Psoas muscle (tissue), 8 donors: ENCODE results near the gene HM13. TPM values are rescaled to one million over a fixed set of nuclear protein-coding genes. Genes with fewer than 3 reads are reported as not detected.

Experiments
- ATAC-seq, 4 donors: fragments of 200-7000 bp; cut with Tn5 transposase; one replicate each; pipeline ENCODE4 v1.9.1; 2020; ENCODE audit warnings: moderate library complexity in 3 of 4, mild to moderate bottlenecking in 2 of 4
- DNase-seq, 2 donors: peaks; one replicate each; pipeline ENCODE4 v3.0.0-alpha.2; 2020
- H3K27ac ChIP-seq: fragments of 200-600 bp; one replicate; pipeline ENCODE4 v1.8.0; 2022
- H3K27me3 ChIP-seq, 3 donors: fragments of 200-600 bp in 1 of 3; one replicate each; pipeline versions ENCODE4 v1.6.1 to v1.8.0; 2013 to 2022; ENCODE audit warnings: low read length in 2 of 3, mild to moderate bottlenecking in 2 of 3, moderate library complexity in 1 of 3; ENCODE audit not compliant: insufficient read depth in 3 of 3
- H3K36me3 ChIP-seq, 2 donors: fragments of 200-600 bp in 1 of 2; one replicate each; pipeline versions ENCODE4 v1.6.1 to v1.8.0; 2013 to 2022; ENCODE audit warnings: low read depth in 1 of 2, mild to moderate bottlenecking in 1 of 2, moderate library complexity in 1 of 2; ENCODE audit not compliant: insufficient read depth in 1 of 2
- H3K4me1 ChIP-seq: fragments of 200-600 bp; one replicate; pipeline ENCODE4 v1.8.0; 2022
- H3K4me3 ChIP-seq: fragments of 200-600 bp; one replicate; pipeline ENCODE4 v1.8.0; 2022; ENCODE audit warnings: mild to moderate bottlenecking
- H3K9me3 ChIP-seq: fragments of 200-600 bp; one replicate; pipeline ENCODE4 v1.8.0; 2022
- WGBS, 3 donors: extraction: QIAGEN DNeasy Blood & Tissue Kit; methylation state at CpG; one replicate each; pipeline versions ENCODE4 v1.1.6 to v1.1.7; 2013; 5-methylcytosine and 5-hydroxymethylcytosine counted together
- intact Hi-C, 2 donors: fragments of 100-400 bp; cut with DNase I; formaldehyde crosslinking; loops; one replicate each; pipeline versions ENCODE4 v1.11.0 to v1.14.2; 2022
- polyA plus RNA-seq, 3 donors: library from polyadenylated mRNA; stranded (reverse); fragments of 200-250 nt; gene quantifications; one replicate each; pipeline ENCODE4 v1.2.3, GENCODE V29; 2013
- total RNA-seq, 4 donors: library from RNA; stranded (reverse); fragmentation: NEBNext Ultra II Directional in 2 of 4; extraction: Animal tissue kit (Norgen Biotek cat#: 25700) in 2 of 4; gene quantifications; one replicate each; pipeline versions ENCODE4 v1.2.1 to v1.2.4, GENCODE V29; 2021 to 2023
- TF ChIP-seq, protein P1 (sequence below): fragments of 200-600 bp; IDR thresholded peaks from one replicate; pipeline ENCODE4 v1.8.0; 2022; ENCODE audit warnings: antibody characterized with exemption
- donor health status: healthy with polysubstance abuse.
- donor health status: DM: no; HTN: no; CAD: no; lungs with moderate emphysema.
- donor health status: Bipolar disorder and iron deficiency.
- donor health status: healthy.
- donor health status: DM: yes; HTN: yes; CAD: no.
- donor health status: DM: no; HTN: no; CAD: no.
- donor health status: DM: no; HTN: no; CAD: no.
- donor health status: DM: yes; HTN: yes; CAD: no.

Gene HM13
- total and polyA plus RNA-seq, 7 donors = 32.4 to 112 (median 48.4) TPM

DNA sequence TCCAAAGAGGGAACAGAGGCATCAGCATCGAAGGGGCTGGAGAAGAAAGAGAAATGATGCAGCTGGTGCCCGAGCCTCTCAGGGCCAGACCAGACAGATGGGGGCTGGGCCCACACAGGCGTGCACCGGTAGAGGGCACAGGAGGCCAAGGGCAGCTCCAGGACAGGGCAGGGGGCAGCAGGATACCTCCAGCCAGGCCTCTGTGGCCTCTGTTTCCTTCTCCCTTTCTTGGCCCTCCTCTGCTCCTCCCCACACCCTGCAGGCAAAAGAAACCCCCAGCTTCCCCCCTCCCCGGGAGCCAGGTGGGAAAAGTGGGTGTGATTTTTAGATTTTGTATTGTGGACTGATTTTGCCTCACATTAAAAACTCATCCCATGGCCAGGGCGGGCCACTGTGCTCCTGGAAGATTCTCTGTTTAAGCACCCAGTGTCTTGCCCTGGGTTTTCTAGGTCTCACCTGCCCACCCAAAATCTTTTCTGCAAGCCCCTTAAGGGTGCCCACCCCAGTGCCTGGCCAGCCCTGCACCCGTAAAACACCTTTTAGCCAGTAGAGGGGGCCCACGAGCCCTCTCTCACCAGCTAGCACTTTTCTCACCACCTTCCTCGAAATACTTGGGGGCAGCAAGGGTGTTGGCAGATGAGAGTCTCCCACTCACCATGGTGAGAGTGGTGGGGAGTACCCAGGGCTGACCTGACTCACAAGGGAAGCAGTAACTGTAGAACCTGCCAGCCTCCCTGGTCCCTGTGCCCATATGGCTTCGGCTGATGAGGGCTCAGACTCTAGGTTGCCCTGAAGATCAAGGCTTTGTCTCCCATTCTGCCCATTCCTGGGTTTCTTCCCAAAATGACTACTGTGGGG is 55.1 kb downstream of the HM13 start:
- no peaks in the 10 kb centered on the region for H3K9me3 ChIP-seq
- DNase-seq (peak; percentile 61 to 72), ATAC-seq (peak in 3 of 4 donors; percentile 15 to 30 (median 27))
- H3K27me3 ChIP-seq = no peaks in the 10 kb centered on the region
- no peak overlapping the region for H3K4me3 ChIP-seq
- H3K27ac ChIP-seq = peak overlapping the region; percentile 91
- H3K4me1 ChIP-seq = peaks cover 34% of the 10 kb centered on the region
- TF ChIP-seq, protein P1, sequence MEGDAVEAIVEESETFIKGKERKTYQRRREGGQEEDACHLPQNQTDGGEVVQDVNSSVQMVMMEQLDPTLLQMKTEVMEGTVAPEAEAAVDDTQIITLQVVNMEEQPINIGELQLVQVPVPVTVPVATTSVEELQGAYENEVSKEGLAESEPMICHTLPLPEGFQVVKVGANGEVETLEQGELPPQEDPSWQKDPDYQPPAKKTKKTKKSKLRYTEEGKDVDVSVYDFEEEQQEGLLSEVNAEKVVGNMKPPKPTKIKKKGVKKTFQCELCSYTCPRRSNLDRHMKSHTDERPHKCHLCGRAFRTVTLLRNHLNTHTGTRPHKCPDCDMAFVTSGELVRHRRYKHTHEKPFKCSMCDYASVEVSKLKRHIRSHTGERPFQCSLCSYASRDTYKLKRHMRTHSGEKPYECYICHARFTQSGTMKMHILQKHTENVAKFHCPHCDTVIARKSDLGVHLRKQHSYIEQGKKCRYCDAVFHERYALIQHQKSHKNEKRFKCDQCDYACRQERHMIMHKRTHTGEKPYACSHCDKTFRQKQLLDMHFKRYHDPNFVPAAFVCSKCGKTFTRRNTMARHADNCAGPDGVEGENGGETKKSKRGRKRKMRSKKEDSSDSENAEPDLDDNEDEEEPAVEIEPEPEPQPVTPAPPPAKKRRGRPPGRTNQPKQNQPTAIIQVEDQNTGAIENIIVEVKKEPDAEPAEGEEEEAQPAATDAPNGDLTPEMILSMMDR = peak; percentile 74
- intact Hi-C loops = loop anchor here (10.0 kb wide), 2 partner anchors 145 to 155 kb away; partner anchors contain the start of gene BCL2L1 (in 1 of the 2)
- 23 to 35% (median 30%) methylated on average over 10 of the region's 10 CpGs for WGBS, 3 donors
- peaks cover 0 to 50% of the 10 kb centered on the region in 2 donors for H3K36me3 ChIP-seq

DNA sequence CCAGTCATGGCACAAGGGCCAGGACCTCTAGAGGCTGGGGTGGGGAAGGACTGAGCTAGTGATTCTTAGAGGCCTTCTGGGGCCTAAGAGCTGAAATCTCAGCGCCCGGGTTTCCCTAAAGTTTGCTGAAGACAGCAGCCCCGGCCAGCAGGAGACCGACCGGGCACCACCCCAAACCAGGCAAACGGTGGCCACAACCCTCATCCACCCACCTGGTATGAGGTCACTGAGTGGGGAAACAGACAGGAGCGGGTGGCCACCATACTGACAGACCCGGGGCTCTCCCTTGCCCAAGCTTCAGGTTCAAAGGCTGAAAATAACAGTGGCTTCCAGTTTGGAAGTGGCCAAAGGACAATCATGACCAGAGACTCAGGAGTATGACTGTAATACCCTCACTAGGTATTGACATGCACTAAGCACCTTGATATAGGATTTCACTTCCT is 55.8 kb downstream of the HM13 start:
- intact Hi-C loops = loop anchor here in 1 of 2 donors (10.0 kb wide), 1 partner anchor 145 kb away; no protein-coding TSS in a partner anchor
- peaks cover 34% of the 10 kb centered on the region for H3K4me1 ChIP-seq
- 63 to 75% (median 70%) methylated on average over 8 of the region's 8 CpGs for WGBS, 3 donors
- no peak for ATAC-seq
- TF ChIP-seq, protein P1 = no peak
- DNase-seq = no peak
- H3K27ac ChIP-seq = peak overlapping the region; percentile 91
- H3K36me3 ChIP-seq = peaks cover 0 to 43% of the 10 kb centered on the region in 2 donors
- H3K9me3 ChIP-seq = no peaks in the 10 kb centered on the region
- no peaks in the 10 kb centered on the region for H3K27me3 ChIP-seq
- H3K4me3 ChIP-seq = no peak overlapping the region

DNA sequence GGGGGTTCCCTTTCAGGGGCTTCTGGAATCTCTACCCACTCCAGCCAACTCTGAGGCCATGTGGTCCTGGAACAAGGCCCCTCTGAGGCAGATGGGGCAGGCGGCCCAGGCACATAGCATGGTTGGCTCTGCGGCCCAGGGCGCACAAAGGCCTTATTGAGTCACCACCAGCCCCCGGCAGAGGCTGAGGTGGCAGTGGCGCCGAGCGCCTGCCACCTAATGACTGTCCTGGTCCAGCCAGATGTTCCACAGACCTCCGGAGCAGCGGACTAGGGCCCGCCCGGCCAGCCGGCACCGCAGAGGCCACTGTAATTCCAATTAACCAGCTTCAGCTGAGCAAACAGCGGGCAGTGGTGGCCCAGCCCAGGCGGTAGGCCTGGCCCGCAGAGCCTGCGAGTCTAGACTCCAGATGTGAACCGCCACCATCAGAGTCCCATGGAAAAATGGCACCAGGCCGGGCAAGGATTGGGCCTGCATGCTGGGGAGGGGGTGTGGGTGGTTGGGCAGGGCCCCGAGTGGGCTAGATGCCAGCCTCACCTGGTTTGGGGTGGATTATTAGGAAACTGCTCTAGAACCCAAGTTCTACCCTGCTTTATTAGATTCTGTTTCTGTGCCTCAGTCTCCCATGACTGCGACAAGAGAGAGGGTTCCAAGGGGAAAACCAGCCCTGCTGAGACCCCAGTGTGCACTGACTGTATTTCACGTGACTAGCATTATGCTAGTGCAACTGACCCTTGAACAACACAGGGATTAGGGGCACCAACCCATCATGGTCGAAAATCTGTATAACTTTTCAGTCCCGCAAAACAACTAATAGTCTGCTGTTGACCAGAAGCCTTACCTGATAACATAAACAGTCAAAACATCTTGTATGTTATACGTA is 56.7 kb downstream of the HM13 start:
- H3K27ac ChIP-seq = peak overlapping the region; percentile 91
- ATAC-seq (no peak), DNase-seq (no peak)
- WGBS, 3 donors = 65 to 85% (median 68%) methylated on average over 25 of the region's 25 CpGs
- peaks cover 34% of the 10 kb centered on the region for H3K4me1 ChIP-seq
- TF ChIP-seq, protein P1 = no peak
- H3K9me3 ChIP-seq = no peaks in the 10 kb centered on the region
- intact Hi-C loops = loop anchor here in 1 of 2 donors (10.0 kb wide), 1 partner anchor 144 kb away; no protein-coding TSS in a partner anchor
- H3K27me3 ChIP-seq = no peaks in the 10 kb centered on the region
- no peak overlapping the region for H3K4me3 ChIP-seq
- H3K36me3 ChIP-seq = peaks cover 0 to 34% of the 10 kb centered on the region in 2 donors

DNA sequence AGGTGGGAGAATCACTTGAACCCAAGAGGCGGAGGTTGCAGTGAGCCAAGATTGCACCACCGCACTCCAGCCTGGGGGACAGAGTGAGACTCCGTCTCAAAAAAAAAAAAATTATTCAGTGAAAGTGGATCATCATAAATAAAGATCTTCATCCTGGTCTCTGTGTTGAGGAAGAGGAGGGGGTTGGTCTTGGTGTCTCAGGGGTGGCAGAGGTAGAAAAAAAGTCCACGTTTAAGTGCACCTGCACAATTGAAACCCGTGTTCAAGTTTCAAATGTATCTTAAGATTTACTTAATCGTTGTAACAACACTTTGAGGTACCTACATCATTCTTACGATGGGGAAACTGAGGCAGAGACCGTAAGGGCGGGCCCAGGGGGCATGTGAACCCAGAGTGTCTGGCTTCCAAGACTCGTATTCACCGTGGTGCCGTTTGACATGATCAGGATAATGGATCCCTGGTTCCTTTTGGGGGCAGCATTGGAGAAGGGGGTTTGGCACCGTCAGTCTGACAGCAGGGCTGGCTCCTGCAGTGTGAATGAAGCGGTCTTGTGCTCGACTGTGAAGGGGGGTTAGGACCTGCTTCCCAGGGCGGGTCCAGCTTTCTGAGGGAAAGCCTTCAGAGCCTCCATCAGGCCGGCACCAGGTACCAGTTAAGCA is 57.9 kb downstream of the HM13 start:
- no peaks in the 10 kb centered on the region for H3K27me3 ChIP-seq
- DNase-seq (no peak), ATAC-seq (peak in 2 of 4 donors; percentile 6 to 10)
- peak overlapping the region; percentile 91 for H3K27ac ChIP-seq
- peaks cover 0 to 24% of the 10 kb centered on the region in 2 donors for H3K36me3 ChIP-seq
- peak overlapping the region; percentile 75 for H3K4me3 ChIP-seq
- 32 to 33% (median 33%) methylated on average over 17 of the region's 17 CpGs for WGBS, 3 donors
- H3K4me1 ChIP-seq = peaks cover 34% of the 10 kb centered on the region
- H3K9me3 ChIP-seq = no peaks in the 10 kb centered on the region
- intact Hi-C loops = loop anchor here in 1 of 2 donors (10.0 kb wide), 1 partner anchor 143 kb away; no protein-coding TSS in a partner anchor
- TF ChIP-seq, protein P1 = no peak
